ENCODE measurements around the gene P2RY6.

Gene P2RY6

GRCh38 chr11:73233211-73233610 lies 38.9 kb upstream of the P2RY6 start:
- no peak for TF ChIP-seq NFRKB (IDR thresholded peaks at IDR 0.05)
- no peak for TF ChIP-seq PKNOX1 (IDR thresholded peaks at IDR 0.05)
- no peak for TF ChIP-seq HDGF (IDR thresholded peaks at IDR 0.05; ENCODE audit: borderline replicate concordance)
- no peak for TF ChIP-seq BHLHE40 (IDR thresholded peaks at IDR 0.05; ENCODE audit: borderline replicate concordance)
- CTCF ChIA-PET = interaction anchor here (0.8 kb wide), 1 partner anchor 10 kb away, joined by 3 read pairs; no protein-coding TSS in a partner anchor
- POLR2A ChIA-PET = no interaction called here
- DNase-seq (ENCODE audit: extremely low spot score) = no peak

- POLR2A ChIA-PET = no interaction called here
- CTCF ChIA-PET = interaction anchor here (0.8 kb wide), 1 partner anchor 9 kb away, joined by 3 read pairs; no protein-coding TSS in a partner anchor
- no peak for TF ChIP-seq PKNOX1 (IDR thresholded peaks at IDR 0.05)
- TF ChIP-seq FOXK2 (IDR thresholded peaks at IDR 0.05) = no peak
- no peak for TF ChIP-seq ARNT (IDR thresholded peaks at IDR 0.05)
- no peak for TF ChIP-seq ELF4 (IDR thresholded peaks at IDR 0.05)
- no peak for TF ChIP-seq LEF1 (IDR thresholded peaks at IDR 0.05; ENCODE audit: borderline replicate concordance)
- no peak for TF ChIP-seq ZNF384 (IDR thresholded peaks at IDR 0.05)
- no peak for TF ChIP-seq BHLHE40 (IDR thresholded peaks at IDR 0.05; ENCODE audit: borderline replicate concordance)
- no peak for TF ChIP-seq SUZ12 (IDR thresholded peaks at IDR 0.05)
- no peak for TF ChIP-seq FOXA1 (IDR thresholded peaks at IDR 0.05)
- TF ChIP-seq FOXM1 (IDR thresholded peaks at IDR 0.05; ENCODE audit: borderline replicate concordance) = no peak
- TF ChIP-seq NFRKB (IDR thresholded peaks at IDR 0.05) = no peak
- no peak for TF ChIP-seq L3MBTL2 (conservative IDR thresholded peaks at IDR 0.05)
- TF ChIP-seq SP1 (IDR thresholded peaks at IDR 0.05) = no peak
- no peak for TF ChIP-seq TARDBP (IDR thresholded peaks at IDR 0.05)
- TF ChIP-seq CTBP1 (IDR thresholded peaks at IDR 0.05; ENCODE audit: borderline replicate concordance) = no peak
- DNase-seq (ENCODE audit: extremely low spot score) = no peak
Measured at GRCh38 chr11:73233692-73234470, 38.3 kb upstream of the P2RY6 start.

- ChIA-PET CTCF (no interaction called here), POLR2A (no interaction called here)
Measured at GRCh38 chr11:73234471-73235181, 37.5 kb upstream of the P2RY6 start.

DNA sequence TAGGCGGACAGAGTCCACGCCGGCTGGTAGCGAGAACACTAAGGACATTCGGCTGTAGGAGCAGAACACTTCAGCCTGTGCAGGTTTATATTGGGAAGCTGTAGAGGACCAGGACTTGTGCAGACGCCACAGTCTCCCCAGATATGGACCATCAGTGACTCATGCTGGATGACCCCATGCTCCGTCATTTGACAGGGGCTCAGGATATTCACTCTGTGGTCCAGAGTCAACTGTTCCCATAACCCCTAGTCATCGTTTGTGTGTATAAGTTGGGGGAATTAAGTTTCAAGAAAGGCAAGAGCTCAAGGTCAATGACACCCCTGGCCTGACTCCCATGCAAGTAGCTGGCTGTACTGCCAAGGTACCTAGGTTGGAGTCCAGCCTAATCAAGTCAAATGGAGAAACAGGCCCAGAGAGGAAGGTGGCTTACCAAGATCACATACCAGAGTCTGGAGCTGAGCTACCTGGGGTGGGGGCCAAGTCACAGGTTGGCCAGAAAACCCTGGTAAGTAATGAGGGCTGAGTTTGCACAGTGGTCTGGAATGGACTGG lies 36.8 kb upstream of the P2RY6 start:
- ChIA-PET POLR2A (no interaction called here), CTCF (interaction anchor here (0.7 to 2.7 kb wide), 4 partner anchors 16 to 58 kb away, joined by 3 to 14 read pairs (median 3); no protein-coding TSS in a partner anchor)
- no peak for DNase-seq (ENCODE audit: extremely low spot score)
- TF ChIP-seq L3MBTL2 (conservative IDR thresholded peaks at IDR 0.05) (no peak), FOXK2 (IDR thresholded peaks at IDR 0.05) (no peak), FOXM1 (IDR thresholded peaks at IDR 0.05; ENCODE audit: borderline replicate concordance) (no peak), CTBP1 (IDR thresholded peaks at IDR 0.05; ENCODE audit: borderline replicate concordance) (no peak), HDGF (IDR thresholded peaks at IDR 0.05; ENCODE audit: borderline replicate concordance) (no peak), ZNF384 (IDR thresholded peaks at IDR 0.05) (no peak), SUZ12 (IDR thresholded peaks at IDR 0.05) (no peak)

More at GRCh38 chr11:73234471-73235181, 37.5 kb upstream of the P2RY6 start:
- TF ChIP-seq FOXK2 (IDR thresholded peaks at IDR 0.05) (no peak), L3MBTL2 (conservative IDR thresholded peaks at IDR 0.05) (no peak), FOXA1 (IDR thresholded peaks at IDR 0.05) (no peak), NFRKB (IDR thresholded peaks at IDR 0.05) (no peak), HDGF (IDR thresholded peaks at IDR 0.05; ENCODE audit: borderline replicate concordance) (no peak), SP1 (IDR thresholded peaks at IDR 0.05) (no peak), SUZ12 (IDR thresholded peaks at IDR 0.05) (no peak), FOXM1 (IDR thresholded peaks at IDR 0.05; ENCODE audit: borderline replicate concordance) (no peak), BHLHE40 (IDR thresholded peaks at IDR 0.05; ENCODE audit: borderline replicate concordance) (no peak), TARDBP (IDR thresholded peaks at IDR 0.05) (no peak), PKNOX1 (IDR thresholded peaks at IDR 0.05) (no peak), CTBP1 (IDR thresholded peaks at IDR 0.05; ENCODE audit: borderline replicate concordance) (no peak)
- no peak for DNase-seq (ENCODE audit: extremely low spot score)

DNA sequence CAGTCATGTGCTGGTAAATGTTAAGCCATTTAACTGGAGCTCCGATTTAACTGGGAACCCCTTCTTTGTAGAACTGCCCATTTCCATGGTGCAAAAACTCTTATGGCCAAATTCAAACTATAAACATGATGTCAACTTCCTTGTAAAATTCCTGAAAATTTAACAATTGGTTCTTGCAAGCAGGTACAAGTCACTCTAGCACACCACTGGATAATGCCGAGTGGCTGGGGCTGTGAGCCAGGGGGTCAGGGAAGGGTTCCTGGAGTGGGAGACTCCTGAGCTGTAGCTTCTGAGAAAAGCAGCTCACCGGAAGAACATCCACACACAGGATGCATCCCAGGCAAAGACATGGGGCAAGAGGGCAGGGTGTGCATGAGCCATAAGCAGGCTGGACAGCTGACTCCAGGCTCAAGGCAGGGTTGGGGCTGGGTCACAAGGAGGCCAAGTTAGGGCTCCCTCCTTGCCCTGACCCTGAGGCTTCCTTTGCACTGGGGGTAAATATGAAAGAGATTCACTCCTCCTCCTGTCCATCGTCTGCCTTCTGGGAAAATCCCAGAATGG lies 35.9 kb upstream of the P2RY6 start:
- DNase-seq (ENCODE audit: extremely low spot score) = no peak
- ChIA-PET POLR2A (no interaction called here), CTCF (interaction anchor here (0.7 to 2.7 kb wide), 13 partner anchors 9 to 346 kb away, joined by 3 to 14 read pairs (median 4); partner anchors contain the start of gene P2RY2)
- TF ChIP-seq ELF4 (IDR thresholded peaks at IDR 0.05) (no peak), ZNF384 (IDR thresholded peaks at IDR 0.05) (no peak), TARDBP (IDR thresholded peaks at IDR 0.05) (no peak), SP1 (IDR thresholded peaks at IDR 0.05) (no peak), L3MBTL2 (conservative IDR thresholded peaks at IDR 0.05) (no peak), FOXK2 (IDR thresholded peaks at IDR 0.05) (no peak), ARNT (IDR thresholded peaks at IDR 0.05) (no peak), FOXA1 (IDR thresholded peaks at IDR 0.05) (no peak), LEF1 (IDR thresholded peaks at IDR 0.05; ENCODE audit: borderline replicate concordance) (no peak), FOXM1 (IDR thresholded peaks at IDR 0.05; ENCODE audit: borderline replicate concordance) (no peak), PKNOX1 (IDR thresholded peaks at IDR 0.05) (no peak), BHLHE40 (IDR thresholded peaks at IDR 0.05; ENCODE audit: borderline replicate concordance) (no peak), HDGF (IDR thresholded peaks at IDR 0.05; ENCODE audit: borderline replicate concordance) (no peak), NFRKB (IDR thresholded peaks at IDR 0.05) (no peak), CTBP1 (IDR thresholded peaks at IDR 0.05; ENCODE audit: borderline replicate concordance) (no peak), SUZ12 (IDR thresholded peaks at IDR 0.05) (no peak)

Data from HEK293T (cell line).